HepG2 (cell line): ENCODE measurements around the gene WDR76. TPM values are rescaled to one million over a fixed set of nuclear protein-coding genes. Genes with fewer than 3 reads are reported as not detected.

Experiments used
- BORCS8-MEF2B ChIP-seq: sonication (generic); formaldehyde crosslinking; IDR thresholded peaks from 2 replicates; pipeline ENCODE4 v1.8.0; 2022; ENCODE audit warnings: mild to moderate bottlenecking, missing genetic modification reagents
- CENPT ChIP-seq: sonication (generic); formaldehyde crosslinking; IDR thresholded peaks from 2 replicates; pipeline ENCODE4 v1.8.0; 2022; ENCODE audit warnings: low read depth, mild to moderate bottlenecking, moderate library complexity, missing genetic modification reagents
- CENPX ChIP-seq: sonication (generic); formaldehyde crosslinking; IDR thresholded peaks from 2 replicates; pipeline ENCODE4 v1.9.0; 2021; ENCODE audit warnings: mild to moderate bottlenecking, missing genetic modification reagents, moderate library complexity
- CREB3 ChIP-seq: sonication (generic); formaldehyde crosslinking; IDR thresholded peaks from 2 replicates; pipeline ENCODE4 v1.5.0; 2020; ENCODE audit warnings: missing genetic modification reagents
- GATAD2A ChIP-seq: IDR thresholded peaks from 2 replicates; pipeline ENCODE4 v1.6.1; 2016
- KDM5B ChIP-seq: sonication (generic); formaldehyde crosslinking; IDR thresholded peaks from 2 replicates; pipeline ENCODE4 v1.4.0; 2020; ENCODE audit warnings: missing genetic modification reagents, mild to moderate bottlenecking, borderline replicate concordance
- MZF1 ChIP-seq: sonication (generic); formaldehyde crosslinking; IDR thresholded peaks from 2 replicates; pipeline ENCODE4 v1.8.1; 2023; ENCODE audit warnings: mild to moderate bottlenecking, missing genetic modification reagents, borderline replicate concordance
- NFRKB ChIP-seq: fragments of 450-650 bp; IDR thresholded peaks from 2 replicates; pipeline ENCODE4 v1.6.1; 2017
- NKX3-1 ChIP-seq: sonication (generic); formaldehyde crosslinking; IDR thresholded peaks from 2 replicates; pipeline ENCODE4 v1.5.0; 2020; ENCODE audit warnings: missing genetic modification reagents
- RFX3 ChIP-seq: IDR thresholded peaks from 2 replicates; pipeline ENCODE4 v1.6.1; 2016; ENCODE audit warnings: missing biosample characterization, missing genetic modification reagents
- STAG1 ChIP-seq: sonication (generic); formaldehyde crosslinking; IDR thresholded peaks from 2 replicates; pipeline ENCODE4 v1.4.0; 2020; ENCODE audit warnings: missing genetic modification reagents
- YEATS2 ChIP-seq: sonication (generic); formaldehyde crosslinking; IDR thresholded peaks from 2 replicates; pipeline ENCODE4 v1.4.0; 2020; ENCODE audit warnings: missing genetic modification reagents, borderline replicate concordance
- ZBTB2 ChIP-seq: sonication (generic); formaldehyde crosslinking; IDR thresholded peaks from 2 replicates; pipeline ENCODE4 v1.8.0; 2022; ENCODE audit warnings: low read depth, missing genetic modification reagents
- ZBTB20 ChIP-seq: sonication (generic); formaldehyde crosslinking; IDR thresholded peaks from 2 replicates; pipeline ENCODE4 v1.8.1; 2023; ENCODE audit warnings: missing genetic modification reagents, low read depth, mild to moderate bottlenecking, borderline replicate concordance
- ZIK1 ChIP-seq: sonication (generic); formaldehyde crosslinking; IDR thresholded peaks from 2 replicates; pipeline ENCODE4 v1.5.0; 2020; ENCODE audit warnings: mild to moderate bottlenecking, low read depth, missing genetic modification reagents, borderline replicate concordance
- ZNF138 ChIP-seq: sonication (generic); formaldehyde crosslinking; IDR thresholded peaks from 2 replicates; pipeline ENCODE4 v1.5.0; 2020; ENCODE audit warnings: mild to moderate bottlenecking, low read depth, missing genetic modification reagents
- ZNF143 ChIP-seq: sonication (generic); formaldehyde crosslinking; IDR thresholded peaks from 2 replicates; pipeline ENCODE4 v1.4.0; 2020; ENCODE audit warnings: missing genetic modification reagents
- ZNF264 ChIP-seq: sonication (generic); formaldehyde crosslinking; IDR thresholded peaks from 2 replicates; pipeline ENCODE4 v1.4.0; 2020; ENCODE audit warnings: missing genetic modification reagents
- ZNF619 ChIP-seq: sonication (generic); formaldehyde crosslinking; IDR thresholded peaks from 2 replicates; pipeline ENCODE4 v1.4.0; 2020; ENCODE audit warnings: mild to moderate bottlenecking, missing genetic modification reagents
- ZNF720 ChIP-seq: sonication (generic); formaldehyde crosslinking; IDR thresholded peaks from 2 replicates; pipeline ENCODE4 v1.4.0; 2020; ENCODE audit warnings: missing genetic modification reagents
- polyA plus RNA-seq, 8 experiments: library from polyadenylated mRNA; depleted of rRNA in 3 of 8; stranded (reverse) in 7 of 8; unstranded in 1 of 8; fragments of >200 nt; fragmentation: Illumina TruSeq in 4 of 8; extraction: Trizol in 4 of 8; gene quantifications; 2 replicates each; pipeline versions ENCODE4 v1.2.1 to v1.2.3, GENCODE V29; 2011 to 2016; ENCODE audit warnings: low read depth in 4 of 8, missing spikeins in 1 of 8, mixed read lengths in 1 of 8; ENCODE audit not compliant: insufficient read depth in 1 of 8
- total RNA-seq, 5 experiments: library from RNA; depleted of rRNA; stranded (reverse); fragments of >200 nt; fragmentation: Illumina TruSeq; extraction: Trizol; gene quantifications; 2 replicates each; pipeline ENCODE4 v1.2.3, GENCODE V29; 2016; ENCODE audit warnings: low read depth in 1 of 5
- TF ChIP-seq, protein P1 (sequence below): IDR thresholded peaks from 2 replicates; pipeline ENCODE4 v1.6.1; 2016; ENCODE audit warnings: missing compliant biosample characterization, missing genetic modification reagents, borderline replicate concordance
- TF ChIP-seq, protein P2 (sequence below): sonication (generic); formaldehyde crosslinking; IDR thresholded peaks from 2 replicates; pipeline ENCODE4 v1.4.0; 2020; ENCODE audit warnings: missing genetic modification reagents, borderline replicate concordance

The WDR76 gene
- total and polyA plus RNA-seq, 2 of the 13 experiments (the other 11 are each of a cell fraction or from before 2014, with no cell fraction given) = 1.1 to 9.7 TPM

DNA sequence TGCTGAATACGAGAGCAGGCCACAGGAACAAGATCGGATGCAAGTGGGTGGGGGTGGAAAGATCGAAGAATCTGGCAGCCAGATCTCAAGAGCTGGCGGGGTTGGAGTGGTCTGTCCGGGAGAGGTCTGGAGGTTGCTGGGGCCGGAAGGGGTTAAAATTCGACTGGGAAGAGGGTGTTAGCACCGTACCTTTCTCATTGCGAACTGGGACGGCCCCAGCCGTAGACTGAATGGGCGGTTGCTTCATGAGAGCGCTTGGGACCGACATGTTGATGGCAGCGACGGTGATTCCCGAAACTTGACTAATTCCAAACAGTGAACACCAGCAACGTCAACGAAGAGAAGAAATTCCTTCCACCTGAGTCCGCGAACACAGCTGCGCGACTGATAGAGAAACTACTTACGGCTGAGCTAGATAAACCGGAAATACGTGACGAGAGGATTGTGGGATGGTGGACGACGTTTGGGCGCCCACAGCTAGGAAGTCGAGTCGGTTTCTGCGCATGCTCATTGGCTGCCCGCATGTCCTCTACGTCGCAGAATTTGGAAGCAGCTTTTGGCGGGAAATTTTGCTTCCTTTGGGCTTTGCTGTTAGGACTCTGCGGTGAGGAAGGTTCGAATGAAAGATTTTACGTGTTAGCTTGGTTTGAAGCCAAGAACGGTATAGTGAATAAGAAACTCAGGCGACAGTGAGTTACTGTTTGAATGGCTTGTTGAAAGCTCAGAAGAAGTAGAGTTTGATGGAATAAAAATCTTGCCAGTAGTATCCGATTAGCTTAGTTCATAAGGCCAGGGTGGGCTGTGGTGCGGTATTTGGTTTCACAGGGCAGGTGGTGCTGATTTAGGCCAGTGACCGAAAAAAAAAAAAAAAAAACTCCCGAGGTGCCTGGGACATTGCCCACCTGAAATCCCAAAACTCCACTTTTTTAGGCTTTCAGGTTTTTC is 2.2 kb upstream of the WDR76 start, which contains the start of gene MFAP1 (continued):
- TF ChIP-seq ZBTB2 (CRISPR knock-in tag) (no peak; the same call in 1 of the 2 replicates), YEATS2 (CRISPR knock-in tag) (peak; percentile 92; the same call in 1 of the 2 replicates), ZIK1 (CRISPR knock-in tag) (peak; percentile 44; the same call in 1 of the 2 replicates), CENPT (CRISPR knock-in tag) (no peak), GATAD2A (CRISPR knock-in tag) (peak; percentile 69), STAG1 (CRISPR knock-in tag) (no peak), NFRKB (no peak), CREB3 (CRISPR knock-in tag) (0 out of 2 replicates have a peak, but pooled peaks have one; percentile 8), KDM5B (CRISPR knock-in tag) (peak; percentile 73), ZNF143 (CRISPR knock-in tag) (peak; percentile 87), NKX3-1 (CRISPR knock-in tag) (peak; percentile 51; the same call in 1 of the 2 replicates), MZF1 (no peak), ZBTB20 (CRISPR knock-in tag) (peak; percentile 80; the same call in 1 of the 2 replicates), ZNF619 (CRISPR knock-in tag) (no peak), BORCS8-MEF2B (CRISPR knock-in tag) (peak; percentile 85; the same call in 1 of the 2 replicates), RFX3 (CRISPR knock-in tag) (no peak), ZNF138 (CRISPR knock-in tag) (no peak), ZNF264 (CRISPR knock-in tag) (peak; percentile 46; the same call in 1 of the 2 replicates), ZNF720 (CRISPR knock-in tag) (no peak), CENPX (CRISPR knock-in tag) (no peak)
- TF ChIP-seq, protein P1, sequence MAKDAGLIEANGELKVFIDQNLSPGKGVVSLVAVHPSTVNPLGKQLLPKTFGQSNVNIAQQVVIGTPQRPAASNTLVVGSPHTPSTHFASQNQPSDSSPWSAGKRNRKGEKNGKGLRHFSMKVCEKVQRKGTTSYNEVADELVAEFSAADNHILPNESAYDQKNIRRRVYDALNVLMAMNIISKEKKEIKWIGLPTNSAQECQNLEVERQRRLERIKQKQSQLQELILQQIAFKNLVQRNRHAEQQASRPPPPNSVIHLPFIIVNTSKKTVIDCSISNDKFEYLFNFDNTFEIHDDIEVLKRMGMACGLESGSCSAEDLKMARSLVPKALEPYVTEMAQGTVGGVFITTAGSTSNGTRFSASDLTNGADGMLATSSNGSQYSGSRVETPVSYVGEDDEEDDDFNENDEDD (CRISPR knock-in tag) = peak; percentile 99
- TF ChIP-seq, protein P2, sequence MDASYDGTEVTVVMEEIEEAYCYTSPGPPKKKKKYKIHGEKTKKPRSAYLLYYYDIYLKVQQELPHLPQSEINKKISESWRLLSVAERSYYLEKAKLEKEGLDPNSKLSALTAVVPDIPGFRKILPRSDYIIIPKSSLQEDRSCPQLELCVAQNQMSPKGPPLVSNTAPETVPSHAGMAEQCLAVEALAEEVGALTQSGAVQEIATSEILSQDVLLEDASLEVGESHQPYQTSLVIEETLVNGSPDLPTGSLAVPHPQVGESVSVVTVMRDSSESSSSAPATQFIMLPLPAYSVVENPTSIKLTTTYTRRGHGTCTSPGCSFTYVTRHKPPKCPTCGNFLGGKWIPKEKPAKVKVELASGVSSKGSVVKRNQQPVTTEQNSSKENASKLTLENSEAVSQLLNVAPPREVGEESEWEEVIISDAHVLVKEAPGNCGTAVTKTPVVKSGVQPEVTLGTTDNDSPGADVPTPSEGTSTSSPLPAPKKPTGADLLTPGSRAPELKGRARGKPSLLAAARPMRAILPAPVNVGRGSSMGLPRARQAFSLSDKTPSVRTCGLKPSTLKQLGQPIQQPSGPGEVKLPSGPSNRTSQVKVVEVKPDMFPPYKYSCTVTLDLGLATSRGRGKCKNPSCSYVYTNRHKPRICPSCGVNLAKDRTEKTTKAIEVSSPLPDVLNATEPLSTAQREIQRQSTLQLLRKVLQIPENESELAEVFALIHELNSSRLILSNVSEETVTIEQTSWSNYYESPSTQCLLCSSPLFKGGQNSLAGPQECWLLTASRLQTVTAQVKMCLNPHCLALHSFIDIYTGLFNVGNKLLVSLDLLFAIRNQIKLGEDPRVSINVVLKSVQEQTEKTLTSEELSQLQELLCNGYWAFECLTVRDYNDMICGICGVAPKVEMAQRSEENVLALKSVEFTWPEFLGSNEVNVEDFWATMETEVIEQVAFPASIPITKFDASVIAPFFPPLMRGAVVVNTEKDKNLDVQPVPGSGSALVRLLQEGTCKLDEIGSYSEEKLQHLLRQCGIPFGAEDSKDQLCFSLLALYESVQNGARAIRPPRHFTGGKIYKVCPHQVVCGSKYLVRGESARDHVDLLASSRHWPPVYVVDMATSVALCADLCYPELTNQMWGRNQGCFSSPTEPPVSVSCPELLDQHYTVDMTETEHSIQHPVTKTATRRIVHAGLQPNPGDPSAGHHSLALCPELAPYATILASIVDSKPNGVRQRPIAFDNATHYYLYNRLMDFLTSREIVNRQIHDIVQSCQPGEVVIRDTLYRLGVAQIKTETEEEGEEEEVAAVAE (CRISPR knock-in tag) = peak; percentile 83; the same call in 1 of the 2 replicates
